ENCODE results near the gene NSUN4. TPM values are rescaled to one million over a fixed set of nuclear protein-coding genes. Genes with fewer than 3 reads are reported as not detected.
"Not testable (repeated sequence)": the region's sequence is repeated elsewhere in the genome, so short reads cannot be mapped to it uniquely, and the experiment has no call there.

The NSUN4 gene
- total and polyA plus RNA-seq, 4 donors = 12.2 to 17.5 (median 13.8) TPM

GRCh38 chr1:46362158-46362557, 21.6 kb downstream of the NSUN4 start:
- WGBS (ENCODE audit: insufficient coverage) = 84% methylated on average over 2 of the region's 3 CpGs
- peaks cover 42% of the 10 kb centered on the region for H3K36me3 ChIP-seq (ENCODE audit: control insufficient read depth, insufficient read depth, low read length)
- H3K27ac ChIP-seq (ENCODE audit: low read depth, low read length) = no peak overlapping the region
- no peaks in the 10 kb centered on the region for H3K27me3 ChIP-seq (ENCODE audit: control insufficient read depth, insufficient read depth, low read length)
- DNase-seq (ENCODE audit: low read depth in 4 of 6, low spot score in 6 of 6) = no peak
- H3K9me3 ChIP-seq (ENCODE audit: control insufficient read depth, insufficient read depth, low read length) = no peaks in the 10 kb centered on the region
- H3K4me1 ChIP-seq (ENCODE audit: control insufficient read depth, insufficient read depth, low read length) = no peaks in the 10 kb centered on the region
- no peak overlapping the region for H3K4me3 ChIP-seq (ENCODE audit: low read depth, low read length)

- H3K36me3 ChIP-seq (ENCODE audit: control insufficient read depth, insufficient read depth, low read length) = peaks cover 45% of the 10 kb centered on the region
- no peak for DNase-seq (ENCODE audit: low read depth in 4 of 6, low spot score in 6 of 6)
- no peaks in the 10 kb centered on the region for H3K9me3 ChIP-seq (ENCODE audit: control insufficient read depth, insufficient read depth, low read length)
- no peaks in the 10 kb centered on the region for H3K27me3 ChIP-seq (ENCODE audit: control insufficient read depth, insufficient read depth, low read length)
- H3K4me1 ChIP-seq (ENCODE audit: control insufficient read depth, insufficient read depth, low read length) = no peaks in the 10 kb centered on the region
- no peak overlapping the region for H3K27ac ChIP-seq (ENCODE audit: low read depth, low read length)
- H3K4me3 ChIP-seq (ENCODE audit: low read depth, low read length) = no peak overlapping the region
- WGBS (ENCODE audit: insufficient coverage) = 89% methylated on average over 5 of the region's 5 CpGs
These were observed 22.5 kb downstream of the NSUN4 start for GRCh38 chr1:46363121-46363520.

DNA sequence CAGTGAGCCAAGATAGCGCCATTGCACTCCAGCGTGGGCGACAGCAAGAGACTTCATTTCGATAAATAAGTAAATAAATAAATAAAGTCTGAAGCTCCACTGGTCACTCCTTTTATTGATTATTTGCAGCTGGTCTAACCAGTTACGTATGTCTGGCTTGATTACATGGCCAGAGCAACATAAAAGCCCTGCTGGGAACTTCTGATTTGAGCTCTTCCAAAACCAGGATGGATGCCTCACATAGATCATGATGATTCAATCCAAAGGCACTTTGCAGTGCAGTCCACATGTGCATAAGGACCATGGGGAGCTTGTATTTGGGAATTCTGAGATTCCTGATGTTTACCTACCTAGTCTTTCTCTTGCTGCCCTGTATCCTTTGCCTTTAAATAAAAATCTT, 24.0 kb downstream of the NSUN4 start:
- Histone ChIP-seq H3K9me3 (ENCODE audit: control insufficient read depth, insufficient read depth, low read length) (no peaks in the 10 kb centered on the region), H3K4me3 (ENCODE audit: low read depth, low read length) (no peak overlapping the region), H3K27ac (ENCODE audit: low read depth, low read length) (no peak overlapping the region), H3K36me3 (ENCODE audit: control insufficient read depth, insufficient read depth, low read length) (peaks cover 36% of the 10 kb centered on the region), H3K4me1 (ENCODE audit: control insufficient read depth, insufficient read depth, low read length) (no peaks in the 10 kb centered on the region), H3K27me3 (ENCODE audit: control insufficient read depth, insufficient read depth, low read length) (no peaks in the 10 kb centered on the region)
- DNase-seq (ENCODE audit: low read depth in 4 of 6, low spot score in 6 of 6) = no peak
- 100% methylated on average over 1 of the region's 5 CpGs for WGBS (ENCODE audit: insufficient coverage)

DNA sequence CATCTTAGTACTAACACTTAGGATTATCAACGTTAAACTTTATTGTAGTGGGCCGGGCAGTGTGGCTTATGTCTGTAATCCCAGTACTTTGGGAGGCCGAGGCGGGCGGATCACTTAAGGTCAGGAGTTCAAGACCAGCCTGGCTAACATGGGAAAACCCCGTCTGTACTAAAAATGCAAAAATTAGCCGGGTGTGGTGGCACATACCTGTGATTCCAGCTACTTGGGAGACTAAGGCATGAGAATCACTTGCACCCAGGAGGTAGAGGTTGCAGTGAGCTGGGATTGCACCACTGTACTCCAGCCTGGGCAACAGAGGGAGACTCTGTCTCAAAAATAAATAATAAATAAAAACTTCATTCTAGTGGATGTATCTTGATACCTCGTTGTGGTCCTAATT, 25.2 kb downstream of the NSUN4 start:
- not testable (repeated sequence) for DNase-seq (ENCODE audit: low read depth in 4 of 6, low spot score in 6 of 6); H3K9me3 ChIP-seq (ENCODE audit: control insufficient read depth, insufficient read depth, low read length); H3K4me1 ChIP-seq (ENCODE audit: control insufficient read depth, insufficient read depth, low read length); H3K27ac ChIP-seq (ENCODE audit: low read depth, low read length); H3K27me3 ChIP-seq (ENCODE audit: control insufficient read depth, insufficient read depth, low read length); H3K4me3 ChIP-seq (ENCODE audit: low read depth, low read length)
- 93% methylated on average over 6 of the region's 8 CpGs for WGBS (ENCODE audit: insufficient coverage)
- peaks cover 33% of the 10 kb centered on the region for H3K36me3 ChIP-seq (ENCODE audit: control insufficient read depth, insufficient read depth, low read length)

DNA sequence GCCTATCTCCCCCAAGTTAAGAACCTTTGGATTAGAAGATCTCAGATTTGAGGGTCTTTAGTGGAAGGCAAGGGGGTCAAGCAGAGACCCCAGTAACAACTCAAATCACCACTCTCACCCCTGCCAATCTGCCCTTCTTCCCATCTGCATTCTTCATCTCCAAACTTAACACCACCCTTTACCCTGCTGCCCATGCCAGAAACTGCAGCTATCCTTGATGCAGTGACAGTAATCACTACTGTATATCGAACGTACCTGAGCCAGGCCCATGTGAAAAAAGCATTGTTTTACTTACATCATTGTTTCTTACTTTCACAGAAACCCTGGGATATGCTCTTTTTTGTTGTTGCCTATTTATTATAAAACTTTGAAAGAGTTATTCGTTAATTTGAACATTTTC, 26.5 kb downstream of the NSUN4 start:
- H3K9me3 ChIP-seq (ENCODE audit: control insufficient read depth, insufficient read depth, low read length) = no peaks in the 10 kb centered on the region
- H3K27ac ChIP-seq (ENCODE audit: low read depth, low read length) = no peak overlapping the region
- peaks cover 27% of the 10 kb centered on the region for H3K36me3 ChIP-seq (ENCODE audit: control insufficient read depth, insufficient read depth, low read length)
- no peak for DNase-seq (ENCODE audit: low read depth in 4 of 6, low spot score in 6 of 6)
- no peaks in the 10 kb centered on the region for H3K27me3 ChIP-seq (ENCODE audit: control insufficient read depth, insufficient read depth, low read length)
- no peaks in the 10 kb centered on the region for H3K4me1 ChIP-seq (ENCODE audit: control insufficient read depth, insufficient read depth, low read length)
- no peak overlapping the region for H3K4me3 ChIP-seq (ENCODE audit: low read depth, low read length)
- 100% methylated on average over 2 of the region's 3 CpGs for WGBS (ENCODE audit: insufficient coverage)

DNA sequence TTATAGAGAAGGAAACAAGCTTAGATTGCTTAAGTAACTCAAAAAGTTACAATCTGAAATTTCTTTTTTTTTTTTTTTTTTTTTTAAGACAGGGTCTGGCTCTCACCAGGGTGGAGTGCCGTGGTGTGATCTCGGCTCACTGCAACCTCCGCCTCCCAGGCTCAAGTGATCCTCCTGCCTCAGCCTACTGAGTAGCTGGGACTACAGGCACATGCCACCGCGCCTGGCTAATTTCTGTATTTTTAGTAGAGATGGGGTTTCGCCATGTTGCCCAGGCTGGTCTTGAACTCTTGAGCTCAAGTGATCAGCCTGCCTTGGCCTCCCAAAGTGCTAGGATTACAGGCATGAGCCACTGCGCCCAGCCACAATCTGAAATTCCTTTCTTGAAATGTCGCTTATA, 27.1 kb downstream of the NSUN4 start:
- WGBS (ENCODE audit: insufficient coverage) = 99% methylated on average over 8 of the region's 8 CpGs

GRCh38 chr1:46368791-46369190, 28.2 kb downstream of the NSUN4 start:
- no peaks in the 10 kb centered on the region for H3K4me1 ChIP-seq (ENCODE audit: control insufficient read depth, insufficient read depth, low read length)
- H3K9me3 ChIP-seq (ENCODE audit: control insufficient read depth, insufficient read depth, low read length) = no peaks in the 10 kb centered on the region
- no peaks in the 10 kb centered on the region for H3K27me3 ChIP-seq (ENCODE audit: control insufficient read depth, insufficient read depth, low read length)
- no peak for DNase-seq (ENCODE audit: low read depth in 4 of 6, low spot score in 6 of 6)
- no peak overlapping the region for H3K27ac ChIP-seq (ENCODE audit: low read depth, low read length)
- no peak overlapping the region for H3K4me3 ChIP-seq (ENCODE audit: low read depth, low read length)
- H3K36me3 ChIP-seq (ENCODE audit: control insufficient read depth, insufficient read depth, low read length) = peaks cover 24% of the 10 kb centered on the region
- 92% methylated on average over 2 of the region's 2 CpGs for WGBS (ENCODE audit: insufficient coverage)

More for the DNA sequence above, 27.1 kb downstream of the NSUN4 start:
- not testable (repeated sequence) for H3K4me1 ChIP-seq (ENCODE audit: control insufficient read depth, insufficient read depth, low read length); H3K27ac ChIP-seq (ENCODE audit: low read depth, low read length); DNase-seq (ENCODE audit: low read depth in 4 of 6, low spot score in 6 of 6); H3K9me3 ChIP-seq (ENCODE audit: control insufficient read depth, insufficient read depth, low read length); H3K27me3 ChIP-seq (ENCODE audit: control insufficient read depth, insufficient read depth, low read length); H3K4me3 ChIP-seq (ENCODE audit: low read depth, low read length)
- H3K36me3 ChIP-seq (ENCODE audit: control insufficient read depth, insufficient read depth, low read length) = peaks cover 28% of the 10 kb centered on the region

DNA sequence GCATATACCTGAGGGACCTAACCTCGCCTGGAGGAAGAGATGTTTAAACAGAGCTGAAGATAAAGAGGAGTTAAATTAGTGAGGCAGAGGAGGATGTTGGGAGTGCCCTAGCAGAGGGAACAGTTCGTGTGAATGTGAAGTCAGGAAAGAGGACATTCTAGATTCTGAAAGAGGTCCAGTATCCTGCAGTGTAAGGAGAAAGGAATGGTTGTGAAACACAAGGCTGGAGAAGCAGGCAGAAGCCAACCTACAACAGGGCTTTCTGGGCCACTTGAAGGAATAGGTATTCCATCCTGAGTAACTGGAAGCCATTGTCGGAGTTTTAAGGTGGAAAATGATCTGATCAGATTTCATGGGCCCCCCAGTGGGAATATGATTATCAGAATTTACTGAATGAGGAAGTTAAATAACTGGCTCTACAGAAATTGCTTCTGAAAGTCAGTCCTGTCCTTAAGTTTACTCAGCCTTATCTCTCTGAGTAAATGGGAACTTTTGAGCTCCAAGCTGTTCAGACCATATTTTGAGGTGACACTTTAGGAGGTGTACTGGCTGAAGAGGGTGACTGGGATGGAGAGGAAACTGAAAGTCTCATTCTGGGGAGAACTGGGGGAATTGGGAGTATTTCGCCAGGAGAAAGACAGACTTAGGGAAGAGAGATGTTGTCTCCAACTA, 29.1 kb downstream of the NSUN4 start:
- 77% methylated on average over 4 of the region's 4 CpGs for WGBS (ENCODE audit: insufficient coverage)
- H3K27me3 ChIP-seq (ENCODE audit: control insufficient read depth, insufficient read depth, low read length) = no peaks in the 10 kb centered on the region
- no peaks in the 10 kb centered on the region for H3K4me1 ChIP-seq (ENCODE audit: control insufficient read depth, insufficient read depth, low read length)
- H3K9me3 ChIP-seq (ENCODE audit: control insufficient read depth, insufficient read depth, low read length) = no peaks in the 10 kb centered on the region
- DNase-seq (ENCODE audit: low read depth in 4 of 6, low spot score in 6 of 6) = no peak
- H3K27ac ChIP-seq (ENCODE audit: low read depth, low read length) = no peak overlapping the region
- H3K4me3 ChIP-seq (ENCODE audit: low read depth, low read length) = no peak overlapping the region
- H3K36me3 ChIP-seq (ENCODE audit: control insufficient read depth, insufficient read depth, low read length) = peaks cover 20% of the 10 kb centered on the region

DNA sequence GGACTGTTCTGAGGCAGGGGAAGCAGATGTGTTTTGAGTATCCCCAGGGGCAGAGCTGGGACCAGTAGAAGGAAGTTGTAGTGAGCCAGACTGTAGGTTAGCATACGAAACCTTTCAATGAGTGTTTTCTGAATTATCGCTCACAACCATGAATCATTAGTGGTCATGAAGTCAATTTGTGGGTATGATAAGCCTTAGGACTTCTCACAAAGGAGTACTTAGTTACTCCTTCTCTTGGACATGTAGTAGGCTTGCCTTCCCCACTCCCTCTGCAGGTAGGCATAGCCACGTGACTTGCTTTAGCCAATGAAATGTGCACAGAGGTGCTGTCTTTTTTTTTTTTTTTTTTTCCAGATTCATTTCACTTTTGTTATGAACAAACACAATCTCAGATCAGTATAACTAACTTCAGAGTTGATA, 29.6 kb downstream of the NSUN4 start:
- no peaks in the 10 kb centered on the region for H3K9me3 ChIP-seq (ENCODE audit: control insufficient read depth, insufficient read depth, low read length)
- no peak for DNase-seq (ENCODE audit: low read depth in 4 of 6, low spot score in 6 of 6)
- H3K36me3 ChIP-seq (ENCODE audit: control insufficient read depth, insufficient read depth, low read length) = peaks cover 20% of the 10 kb centered on the region
- no peak overlapping the region for H3K27ac ChIP-seq (ENCODE audit: low read depth, low read length)
- H3K4me1 ChIP-seq (ENCODE audit: control insufficient read depth, insufficient read depth, low read length) = no peaks in the 10 kb centered on the region
- no peak overlapping the region for H3K4me3 ChIP-seq (ENCODE audit: low read depth, low read length)
- no peaks in the 10 kb centered on the region for H3K27me3 ChIP-seq (ENCODE audit: control insufficient read depth, insufficient read depth, low read length)
- WGBS (ENCODE audit: insufficient coverage) = 83% methylated on average over 1 of the region's 3 CpGs

GRCh38 chr1:46372431-46372830, 31.8 kb downstream of the NSUN4 start:
- H3K4me3 ChIP-seq (ENCODE audit: low read depth, low read length) = no peak overlapping the region
- no CpG with 5 or more reads among the region's 1 CpG for WGBS (ENCODE audit: insufficient coverage)
- no peak overlapping the region for H3K27ac ChIP-seq (ENCODE audit: low read depth, low read length)
- no peaks in the 10 kb centered on the region for H3K4me1 ChIP-seq (ENCODE audit: control insufficient read depth, insufficient read depth, low read length)
- H3K36me3 ChIP-seq (ENCODE audit: control insufficient read depth, insufficient read depth, low read length) = peaks cover 14% of the 10 kb centered on the region
- no peaks in the 10 kb centered on the region for H3K9me3 ChIP-seq (ENCODE audit: control insufficient read depth, insufficient read depth, low read length)
- no peak for DNase-seq (ENCODE audit: low read depth in 4 of 6, low spot score in 6 of 6)
- no peaks in the 10 kb centered on the region for H3K27me3 ChIP-seq (ENCODE audit: control insufficient read depth, insufficient read depth, low read length)
